ENCODE data around the gene BRAT1.

BRAT1 gene

GRCh38 chr7:2509298-2509906 is 45.9 kb downstream of the BRAT1 start:
- no peak for DNase-seq

- peak; percentile 85 for DNase-seq
Measured at GRCh38 chr7:2508327-2509215, 46.8 kb downstream of the BRAT1 start.

GRCh38 chr7:2507917-2508306 is 47.4 kb downstream of the BRAT1 start:
- DNase-seq, result no peak

GRCh38 chr7:2507208-2507916 is 48.0 kb downstream of the BRAT1 start:
- DNase-seq, result no peak

GRCh38 chr7:2505401-2505800 is 49.9 kb downstream of the BRAT1 start:
- no peak for DNase-seq

GRCh38 chr7:2504889-2505375 is 50.4 kb downstream of the BRAT1 start:
- DNase-seq, result no peak

- DNase-seq, result no peak
Measured at GRCh38 chr7:2504128-2504888, 51.0 kb downstream of the BRAT1 start.

- no peak for DNase-seq
Measured at GRCh38 chr7:2503056-2503941, 52.0 kb downstream of the BRAT1 start.

GRCh38 chr7:2502647-2502966 is 52.7 kb downstream of the BRAT1 start:
- DNase-seq, result no peak

GRCh38 chr7:2501947-2502646 is 53.2 kb downstream of the BRAT1 start:
- DNase-seq, result no peak

- DNase-seq, result no peak
Measured at GRCh38 chr7:2500701-2501100, 54.6 kb downstream of the BRAT1 start.

GRCh38 chr7:2499719-2500430 is 55.4 kb downstream of the BRAT1 start:
- no peak for DNase-seq

- no peak for DNase-seq
Measured at GRCh38 chr7:2499181-2499580, 56.1 kb downstream of the BRAT1 start.

GRCh38 chr7:2498708-2499107 is 56.6 kb downstream of the BRAT1 start:
- DNase-seq, result no peak

- DNase-seq, result no peak
Measured at GRCh38 chr7:2497500-2498336, 57.6 kb downstream of the BRAT1 start.

GRCh38 chr7:2497065-2497464 is 58.3 kb downstream of the BRAT1 start:
- no peak for DNase-seq

- no peak for DNase-seq
Measured at GRCh38 chr7:2496375-2496774, 58.9 kb downstream of the BRAT1 start.

- no peak for DNase-seq
Measured at GRCh38 chr7:2495418-2496299, 59.7 kb downstream of the BRAT1 start.
